HG03469 (cell line): ENCODE data around the gene GTF2H4.

ENCODE experiments used
- ATAC-seq: cut with Tn5 transposase; IDR thresholded peaks from one replicate; pipeline ENCODE4 v1.9.1; 2021; ENCODE audit warnings: mild to moderate bottlenecking, moderate library complexity, moderate number of reproducible peaks; ENCODE audit not compliant: unreplicated experiment

Gene GTF2H4

DNA sequence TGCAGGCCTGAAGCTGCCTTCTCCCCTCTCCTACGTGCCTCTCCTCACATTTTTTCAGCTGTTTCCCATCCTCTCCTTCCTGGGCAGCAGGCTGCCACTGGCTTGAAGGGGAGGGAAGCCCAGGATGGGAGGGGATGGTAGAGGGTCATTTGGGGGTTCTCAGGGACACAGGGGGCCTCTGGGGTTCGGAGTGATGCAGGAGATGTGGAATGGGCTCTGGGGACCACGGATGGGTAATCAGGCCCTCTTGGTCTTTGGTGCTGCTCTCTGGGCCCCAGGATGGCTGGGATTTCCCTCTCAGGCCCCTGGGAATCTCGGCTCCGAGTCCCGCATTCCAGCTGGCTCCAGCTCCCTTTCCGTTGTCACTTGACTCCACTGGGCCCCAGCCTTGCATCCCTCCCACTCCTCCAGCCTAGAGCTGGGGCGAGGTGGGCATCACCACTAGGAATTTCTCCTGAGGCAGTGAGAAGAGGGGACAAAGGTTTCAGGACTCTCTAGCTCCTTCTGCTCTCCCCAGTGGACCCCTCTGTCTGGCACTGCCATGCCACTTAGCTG, 25.7 kb upstream of the GTF2H4 start:
- no peak for ATAC-seq

- no peak for ATAC-seq
These were observed 25.0 kb upstream of the GTF2H4 start for GRCh38 chr6:30882759-30883684.

DNA sequence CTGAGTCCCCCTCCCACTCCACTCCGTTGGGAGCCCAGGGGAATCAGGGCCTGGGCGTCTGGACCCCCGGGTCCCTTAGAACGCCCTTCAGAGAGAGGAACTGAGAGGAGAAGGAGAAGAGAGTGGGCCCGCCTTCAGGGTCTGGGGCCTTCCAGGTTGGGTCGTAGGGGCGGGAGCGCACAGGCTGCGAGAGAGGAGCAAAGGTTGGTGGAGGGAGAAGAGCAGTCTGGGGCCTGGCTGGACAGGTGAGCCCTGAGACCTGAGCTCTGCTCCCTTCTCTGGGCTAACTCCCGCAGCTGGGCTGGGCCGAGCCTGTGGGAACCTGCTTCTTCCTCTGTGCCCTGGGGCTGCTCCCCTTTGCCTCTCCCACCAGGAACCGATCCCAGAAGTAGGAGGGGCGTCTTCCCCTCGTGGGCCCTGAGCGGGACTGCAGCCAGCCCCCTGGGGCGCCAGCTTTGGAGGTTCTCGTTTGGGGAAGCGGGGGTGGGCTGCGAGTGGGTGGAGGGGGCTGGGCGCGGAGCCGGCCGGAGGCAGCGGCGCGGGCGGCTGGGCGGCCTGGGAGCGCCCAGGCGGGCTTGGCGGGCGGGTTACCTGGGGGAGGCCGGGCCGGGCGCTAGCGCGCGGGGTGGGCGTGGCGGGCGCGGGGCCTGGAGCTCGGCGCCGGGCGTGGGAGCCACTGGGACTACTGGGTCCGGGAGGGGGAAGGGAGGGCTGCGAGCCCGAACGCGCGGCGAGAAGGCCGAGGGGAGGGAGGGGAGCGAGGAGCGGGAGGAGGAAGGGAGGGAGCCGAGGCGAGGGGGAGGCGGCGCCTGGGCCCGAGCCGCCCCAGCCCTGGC, 24.1 kb upstream of the GTF2H4 start, which contains the start of gene DDR1:
DDR1 (plus strand) TSS at position 835 of the 836 bp plus-strand sequence. CDS start 4,211 bp downstream, outside the sequence.
- no peak for ATAC-seq

DNA sequence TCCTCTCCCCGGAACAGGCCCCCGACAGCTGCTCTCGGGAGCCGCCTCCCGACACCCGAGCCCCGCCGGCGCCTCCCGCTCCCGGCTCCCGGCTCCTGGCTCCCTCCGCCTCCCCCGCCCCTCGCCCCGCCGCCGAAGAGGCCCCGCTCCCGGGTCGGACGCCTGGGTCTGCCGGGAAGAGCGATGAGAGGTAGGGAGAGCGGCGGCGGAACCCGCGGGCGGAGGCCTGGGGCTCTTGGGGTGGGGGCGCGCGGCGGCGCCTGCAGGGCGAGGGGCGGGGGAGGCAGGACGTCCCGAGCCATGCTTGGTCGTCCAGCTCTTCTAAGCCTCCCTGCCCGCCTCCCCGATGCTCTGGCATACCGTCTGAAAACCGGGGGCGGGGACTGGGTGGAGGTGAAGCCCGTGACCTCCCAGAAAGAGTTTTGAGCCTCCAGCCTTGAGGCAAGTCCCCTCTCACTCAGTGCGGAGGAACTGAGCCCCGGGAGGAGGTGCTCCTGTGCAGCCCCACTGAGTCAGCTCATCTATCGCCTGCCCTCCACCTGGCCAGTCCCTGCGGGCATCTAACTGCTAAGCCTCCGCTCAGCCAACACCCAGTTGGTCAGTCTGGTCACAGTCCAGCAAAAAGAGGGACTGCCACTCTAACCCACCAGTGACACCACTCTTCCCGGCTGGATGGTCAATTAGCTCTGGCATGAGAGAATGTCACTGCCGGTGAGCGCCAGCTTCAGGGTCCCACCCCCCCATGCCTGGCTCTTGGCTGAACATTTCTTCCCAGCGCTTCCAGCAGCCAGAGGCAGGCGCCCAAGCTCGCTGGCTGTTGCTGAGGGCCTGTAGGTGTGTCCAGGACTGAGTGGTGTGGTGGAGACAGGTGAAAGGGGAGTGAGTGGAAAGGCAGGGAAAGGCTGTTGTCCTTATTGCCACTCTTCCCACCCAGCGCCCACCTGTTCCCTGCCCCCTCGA, 23.2 kb upstream of the GTF2H4 start:
- no peak for ATAC-seq

DNA sequence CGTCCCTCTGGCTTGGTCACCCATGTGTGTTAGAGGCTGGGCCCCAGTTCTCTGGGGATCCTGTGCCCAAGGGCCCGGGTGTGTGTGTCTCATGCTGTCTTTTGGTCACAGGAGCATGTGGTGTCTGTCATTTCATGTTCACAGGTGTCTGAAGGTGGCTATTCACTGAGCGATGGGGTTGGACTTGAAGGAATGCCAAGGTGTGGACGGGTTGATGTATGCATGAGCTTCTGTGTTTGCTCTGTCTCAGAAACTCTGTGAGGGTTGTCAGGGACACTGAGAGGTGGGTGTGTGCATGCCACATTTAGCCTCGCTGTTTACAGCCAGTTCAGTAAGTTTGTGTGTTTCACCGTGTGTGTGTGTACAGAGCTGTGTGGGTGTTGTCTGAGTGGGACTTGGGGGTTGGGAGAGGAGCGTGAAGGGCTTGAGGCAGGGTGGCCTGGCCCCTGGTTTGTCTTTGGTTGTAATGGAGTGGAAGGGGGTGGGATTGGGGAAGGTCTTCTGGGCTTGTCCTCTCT, 22.5 kb upstream of the GTF2H4 start:
- ATAC-seq, result no peak

- no peak for ATAC-seq
These were observed 21.8 kb upstream of the GTF2H4 start for GRCh38 chr6:30885999-30886896.

DNA sequence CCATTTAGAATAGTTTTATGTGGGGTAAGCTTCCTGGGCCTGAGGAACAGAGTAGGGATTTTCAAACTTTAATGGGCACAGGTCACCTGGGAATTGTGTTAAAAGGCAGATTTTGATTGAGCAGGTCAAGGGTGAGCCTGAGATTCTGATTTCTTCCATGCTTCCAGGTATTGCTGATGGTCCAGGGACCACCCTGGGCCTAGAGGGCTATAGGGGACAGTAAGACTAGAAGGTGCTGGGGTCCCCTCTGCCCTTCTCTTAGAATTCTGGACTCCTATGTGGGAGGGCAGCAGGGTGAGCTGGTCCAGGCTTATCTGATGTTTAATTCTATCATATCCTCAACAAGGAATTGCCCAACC, 21.1 kb upstream of the GTF2H4 start:
- ATAC-seq, result no peak

DNA sequence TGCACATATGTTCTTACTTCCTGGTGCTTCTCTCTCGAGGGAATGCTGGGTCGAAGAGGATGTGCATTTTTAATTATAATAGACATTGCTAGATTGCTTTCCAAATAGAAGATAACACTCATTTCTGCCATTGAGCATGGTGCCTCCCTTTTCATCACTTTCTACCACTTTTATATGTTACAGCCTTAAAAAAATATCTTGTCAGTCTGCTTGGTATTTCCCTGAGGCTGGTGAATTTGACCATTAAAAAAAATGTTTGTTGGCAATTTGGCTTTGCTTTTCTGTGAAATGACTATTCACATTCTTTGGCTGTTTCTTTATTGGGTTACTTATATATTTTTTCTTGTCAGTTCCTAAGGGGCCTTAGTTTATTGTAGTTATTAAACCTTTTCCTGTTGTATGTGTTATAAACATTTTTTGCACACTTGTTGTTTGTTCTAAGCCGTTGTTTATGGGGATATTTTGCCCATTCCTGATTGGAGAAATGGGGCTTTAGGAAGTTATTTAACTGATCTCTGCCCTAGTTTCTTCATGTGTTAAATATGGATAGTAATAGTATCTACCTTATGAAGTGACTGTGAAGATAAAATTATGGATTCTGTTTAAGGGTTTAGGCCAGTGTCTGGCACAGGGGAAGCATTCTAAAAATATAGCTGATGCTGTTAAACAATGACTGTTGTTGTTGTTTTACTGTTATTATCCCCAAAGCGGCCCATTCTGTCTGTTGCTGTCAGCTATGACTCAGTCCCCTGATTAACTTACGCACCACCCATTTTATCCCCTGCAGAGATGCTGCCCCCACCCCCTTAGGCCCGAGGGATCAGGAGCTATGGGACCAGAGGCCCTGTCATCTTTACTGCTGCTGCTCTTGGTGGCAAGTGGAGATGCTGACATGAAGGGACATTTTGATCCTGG, 19.8 kb upstream of the GTF2H4 start:
- ATAC-seq, result no peak

GRCh38 chr6:30888816-30889495, 19.1 kb upstream of the GTF2H4 start:
- no peak for ATAC-seq

- no peak for ATAC-seq
These were observed 18.5 kb upstream of the GTF2H4 start for GRCh38 chr6:30889496-30889885.

- no peak for ATAC-seq
These were observed 17.9 kb upstream of the GTF2H4 start for GRCh38 chr6:30889921-30890645.

DNA sequence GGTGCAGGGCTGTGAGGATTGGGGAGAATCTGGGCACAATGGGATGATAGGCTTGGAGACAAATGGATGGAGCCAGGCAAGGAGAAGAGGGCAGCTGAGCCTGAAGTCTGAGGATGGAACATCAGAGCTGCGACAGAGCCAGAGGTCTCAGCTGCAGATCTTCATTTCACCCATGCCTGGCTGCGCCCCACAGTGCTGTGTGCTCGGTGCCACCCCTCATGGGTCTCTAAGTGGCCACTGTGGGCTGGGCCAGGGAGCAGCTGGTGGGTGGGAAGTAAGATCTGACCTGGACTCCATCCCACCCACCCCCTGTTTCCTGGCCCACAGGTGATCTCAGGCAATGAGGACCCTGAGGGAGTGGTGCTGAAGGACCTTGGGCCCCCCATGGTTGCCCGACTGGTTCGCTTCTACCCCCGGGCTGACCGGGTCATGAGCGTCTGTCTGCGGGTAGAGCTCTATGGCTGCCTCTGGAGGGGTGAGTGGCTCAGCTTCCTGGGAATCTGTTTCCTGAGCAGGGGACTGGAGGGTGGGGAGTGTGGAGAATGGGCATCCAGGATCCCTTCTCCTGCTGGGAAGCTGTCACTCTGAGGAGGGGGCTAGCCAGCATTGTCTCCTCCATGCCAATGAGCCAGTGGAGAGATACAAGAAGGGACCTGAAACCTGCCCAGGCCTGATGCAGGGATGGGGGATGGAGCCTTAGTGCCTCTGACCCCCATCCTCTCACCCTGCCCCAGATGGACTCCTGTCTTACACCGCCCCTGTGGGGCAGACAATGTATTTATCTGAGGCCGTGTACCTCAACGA, 17.2 kb upstream of the GTF2H4 start:
- no peak for ATAC-seq

GRCh38 chr6:30891450-30891723, 16.6 kb upstream of the GTF2H4 start:
- no peak for ATAC-seq

GRCh38 chr6:30891816-30892538, 16.0 kb upstream of the GTF2H4 start:
- no peak for ATAC-seq

- no peak for ATAC-seq
These were observed 14.9 kb upstream of the GTF2H4 start for GRCh38 chr6:30893001-30893591.
